ENCODE data around the gene NID2. TPM values are rescaled to one million over a fixed set of nuclear protein-coding genes. Genes with fewer than 3 reads are reported as not detected.

NID2 gene
- total and polyA plus RNA-seq, 4 donors, result 2.3 to 23.3 (median 10.1) TPM

GRCh38 chr14:52020161-52020714 is 48.6 kb downstream of the NID2 start:
- TF ChIP-seq YY1 (IDR thresholded peaks at IDR 0.05), result no peak
- TF ChIP-seq REST (IDR thresholded peaks at IDR 0.05), result no peak
- no peak for TF ChIP-seq JUND (IDR thresholded peaks at IDR 0.05)
- TF ChIP-seq SP1 (IDR thresholded peaks at IDR 0.05), result no peak
- no peak for TF ChIP-seq TAF1 (conservative IDR thresholded peaks at IDR 0.05)
- TF ChIP-seq EGR1 (IDR thresholded peaks at IDR 0.05; ENCODE audit: low read depth in 2 of 2), result no peak
- no peak for TF ChIP-seq RAD21 (IDR thresholded peaks at IDR 0.05)
- TF ChIP-seq NR2F2 (IDR thresholded peaks at IDR 0.05), result no peak
- TF ChIP-seq GABPA (IDR thresholded peaks at IDR 0.05 in 1 of 2, conservative IDR thresholded peaks at IDR 0.05 in 1 of 2), result no peak
- H3K9me3 ChIP-seq (ENCODE audit: control insufficient read depth in 4 of 4, low read length in 3 of 4), result no peaks in the 10 kb centered on the region
- no peak for DNase-seq (ENCODE audit: low spot score)
- H3K36me3 ChIP-seq (ENCODE audit: control insufficient read depth in 4 of 4, insufficient read depth in 3 of 4, low read depth in 1 of 4, low read length in 3 of 4), result no peaks in the 10 kb centered on the region
- no peak overlapping the region for H3K9ac ChIP-seq (ENCODE audit: low read depth in 1 of 2, low read length in 2 of 2)
- H3K27me3 ChIP-seq (ENCODE audit: control insufficient read depth in 4 of 4, insufficient read depth in 4 of 4, low read length in 3 of 4), result no peaks in the 10 kb centered on the region
- 71% methylated on average over 5 of the region's 5 CpGs for WGBS
- no peaks in the 10 kb centered on the region for H3K4me1 ChIP-seq (ENCODE audit: control insufficient read depth in 4 of 4, insufficient read depth in 4 of 4, low read length in 3 of 4)
- H3K27ac ChIP-seq (ENCODE audit: low read depth in 1 of 2, low read length in 2 of 2), result no peak overlapping the region
- H3K4me3 ChIP-seq (ENCODE audit: low read depth in 1 of 3, low read length in 3 of 3), result no peak overlapping the region

- 97% methylated on average over 8 of the region's 8 CpGs for WGBS
- Histone ChIP-seq H3K4me1 (ENCODE audit: control insufficient read depth in 4 of 4, insufficient read depth in 4 of 4, low read length in 3 of 4) (no peaks in the 10 kb centered on the region), H3K36me3 (ENCODE audit: control insufficient read depth in 4 of 4, insufficient read depth in 3 of 4, low read depth in 1 of 4, low read length in 3 of 4) (no peaks in the 10 kb centered on the region), H3K9ac (ENCODE audit: low read depth in 1 of 2, low read length in 2 of 2) (no peak overlapping the region), H3K27ac (ENCODE audit: low read depth in 1 of 2, low read length in 2 of 2) (no peak overlapping the region), H3K9me3 (ENCODE audit: control insufficient read depth in 4 of 4, low read length in 3 of 4) (no peaks in the 10 kb centered on the region), H3K4me3 (ENCODE audit: low read depth in 1 of 3, low read length in 3 of 3) (no peak overlapping the region), H3K27me3 (ENCODE audit: control insufficient read depth in 4 of 4, insufficient read depth in 4 of 4, low read length in 3 of 4) (no peaks in the 10 kb centered on the region)
- TF ChIP-seq SP1 (IDR thresholded peaks at IDR 0.05) (no peak), RAD21 (IDR thresholded peaks at IDR 0.05) (no peak), EGR1 (IDR thresholded peaks at IDR 0.05; ENCODE audit: low read depth in 2 of 2) (no peak)
- no peak for DNase-seq (ENCODE audit: low spot score)
These were observed 49.9 kb downstream of the NID2 start for GRCh38 chr14:52018970-52019369.

- Histone ChIP-seq H3K27ac (ENCODE audit: low read depth in 1 of 2, low read length in 2 of 2) (no peak overlapping the region), H3K36me3 (ENCODE audit: control insufficient read depth in 4 of 4, insufficient read depth in 3 of 4, low read depth in 1 of 4, low read length in 3 of 4) (no peaks in the 10 kb centered on the region), H3K27me3 (ENCODE audit: control insufficient read depth in 4 of 4, insufficient read depth in 4 of 4, low read length in 3 of 4) (no peaks in the 10 kb centered on the region), H3K9me3 (ENCODE audit: control insufficient read depth in 4 of 4, low read length in 3 of 4) (no peaks in the 10 kb centered on the region), H3K4me3 (ENCODE audit: low read depth in 1 of 3, low read length in 3 of 3) (no peak overlapping the region), H3K9ac (ENCODE audit: low read depth in 1 of 2, low read length in 2 of 2) (no peak overlapping the region), H3K4me1 (ENCODE audit: control insufficient read depth in 4 of 4, insufficient read depth in 4 of 4, low read length in 3 of 4) (no peaks in the 10 kb centered on the region)
- WGBS, result 83% methylated on average over 4 of the region's 4 CpGs
- TF ChIP-seq RAD21 (IDR thresholded peaks at IDR 0.05), result no peak
- no peak for TF ChIP-seq ZBTB33 (IDR thresholded peaks at IDR 0.05)
- no peak for TF ChIP-seq JUND (IDR thresholded peaks at IDR 0.05)
- no peak for DNase-seq (ENCODE audit: low spot score)
These were observed 50.6 kb downstream of the NID2 start for GRCh38 chr14:52018252-52018651.

Measured in liver (tissue), 9 donors.